ENCODE data around the gene WDR81.

DNA sequence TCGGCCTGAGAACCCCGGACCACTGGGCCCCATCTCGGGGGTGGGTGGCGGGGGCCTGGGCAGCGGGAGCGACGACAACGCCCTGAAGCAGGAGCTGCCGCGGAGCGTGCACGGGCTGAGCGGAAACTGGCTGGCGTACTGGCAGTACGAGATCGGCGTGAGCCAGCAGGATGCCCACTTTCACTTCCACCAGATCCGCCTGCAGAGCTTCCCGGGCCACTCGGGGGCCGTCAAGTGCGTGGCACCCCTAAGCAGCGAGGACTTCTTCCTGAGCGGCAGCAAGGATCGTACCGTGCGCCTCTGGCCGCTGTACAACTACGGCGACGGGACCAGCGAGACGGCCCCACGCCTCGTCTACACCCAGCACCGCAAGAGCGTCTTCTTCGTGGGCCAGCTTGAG lies 9.3 kb downstream of the WDR81 start:
- TF ChIP-seq, protein P1, sequence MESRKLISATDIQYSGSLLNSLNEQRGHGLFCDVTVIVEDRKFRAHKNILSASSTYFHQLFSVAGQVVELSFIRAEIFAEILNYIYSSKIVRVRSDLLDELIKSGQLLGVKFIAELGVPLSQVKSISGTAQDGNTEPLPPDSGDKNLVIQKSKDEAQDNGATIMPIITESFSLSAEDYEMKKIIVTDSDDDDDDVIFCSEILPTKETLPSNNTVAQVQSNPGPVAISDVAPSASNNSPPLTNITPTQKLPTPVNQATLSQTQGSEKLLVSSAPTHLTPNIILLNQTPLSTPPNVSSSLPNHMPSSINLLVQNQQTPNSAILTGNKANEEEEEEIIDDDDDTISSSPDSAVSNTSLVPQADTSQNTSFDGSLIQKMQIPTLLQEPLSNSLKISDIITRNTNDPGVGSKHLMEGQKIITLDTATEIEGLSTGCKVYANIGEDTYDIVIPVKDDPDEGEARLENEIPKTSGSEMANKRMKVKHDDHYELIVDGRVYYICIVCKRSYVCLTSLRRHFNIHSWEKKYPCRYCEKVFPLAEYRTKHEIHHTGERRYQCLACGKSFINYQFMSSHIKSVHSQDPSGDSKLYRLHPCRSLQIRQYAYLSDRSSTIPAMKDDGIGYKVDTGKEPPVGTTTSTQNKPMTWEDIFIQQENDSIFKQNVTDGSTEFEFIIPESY (IDR thresholded peaks at IDR 0.05; ENCODE audit: extremely low read depth, insufficient replicate concordance, low read length), result no peak
- TF ChIP-seq, protein P2, sequence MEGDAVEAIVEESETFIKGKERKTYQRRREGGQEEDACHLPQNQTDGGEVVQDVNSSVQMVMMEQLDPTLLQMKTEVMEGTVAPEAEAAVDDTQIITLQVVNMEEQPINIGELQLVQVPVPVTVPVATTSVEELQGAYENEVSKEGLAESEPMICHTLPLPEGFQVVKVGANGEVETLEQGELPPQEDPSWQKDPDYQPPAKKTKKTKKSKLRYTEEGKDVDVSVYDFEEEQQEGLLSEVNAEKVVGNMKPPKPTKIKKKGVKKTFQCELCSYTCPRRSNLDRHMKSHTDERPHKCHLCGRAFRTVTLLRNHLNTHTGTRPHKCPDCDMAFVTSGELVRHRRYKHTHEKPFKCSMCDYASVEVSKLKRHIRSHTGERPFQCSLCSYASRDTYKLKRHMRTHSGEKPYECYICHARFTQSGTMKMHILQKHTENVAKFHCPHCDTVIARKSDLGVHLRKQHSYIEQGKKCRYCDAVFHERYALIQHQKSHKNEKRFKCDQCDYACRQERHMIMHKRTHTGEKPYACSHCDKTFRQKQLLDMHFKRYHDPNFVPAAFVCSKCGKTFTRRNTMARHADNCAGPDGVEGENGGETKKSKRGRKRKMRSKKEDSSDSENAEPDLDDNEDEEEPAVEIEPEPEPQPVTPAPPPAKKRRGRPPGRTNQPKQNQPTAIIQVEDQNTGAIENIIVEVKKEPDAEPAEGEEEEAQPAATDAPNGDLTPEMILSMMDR (IDR thresholded peaks at IDR 0.05 in 2 of 3, conservative IDR thresholded peaks at IDR 0.05 in 1 of 3; ENCODE audit: borderline replicate concordance in 1 of 3, insufficient read depth in 1 of 3, low read depth in 2 of 3, low read length in 2 of 3), result no peak
- TF ChIP-seq ZFX (IDR thresholded peaks at IDR 0.05) (no peak), ZNF274 (IDR thresholded peaks at IDR 0.05; ENCODE audit: low read depth, low read length) (no peak), YY1 (IDR thresholded peaks at IDR 0.05; ENCODE audit: extremely low read depth, insufficient replicate concordance, low read depth, low read length) (no peak), EZH2 (IDR thresholded peaks at IDR 0.05) (no peak), FOSL1 (IDR thresholded peaks at IDR 0.05; ENCODE audit: low read depth) (no peak), POLR2AphosphoS5 (IDR thresholded peaks at IDR 0.05; ENCODE audit: low read depth, low read length) (no peak), POLR2A (IDR thresholded peaks at IDR 0.05; ENCODE audit: borderline replicate concordance, extremely low read depth, insufficient read depth, insufficient read length) (no peak), SIN3A (IDR thresholded peaks at IDR 0.05; ENCODE audit: low read depth) (no peak), JUND (IDR thresholded peaks at IDR 0.05) (no peak), SP1 (IDR thresholded peaks at IDR 0.05; ENCODE audit: low read depth) (no peak)
